ENCODE results near the gene LHX1. TPM values are rescaled to one million over a fixed set of nuclear protein-coding genes. Genes with fewer than 3 reads are reported as not detected.
A peak's percentile ranks its signal among the peaks of the same experiment; 100 is the strongest.

Gene LHX1
- total and polyA plus RNA-seq, 9 of the 15 experiments (the other 6 are each of a cell fraction or from before 2014, with no cell fraction given), result 0.05 to 0.64 (median 0.07) TPM; not detected in 6

DNA sequence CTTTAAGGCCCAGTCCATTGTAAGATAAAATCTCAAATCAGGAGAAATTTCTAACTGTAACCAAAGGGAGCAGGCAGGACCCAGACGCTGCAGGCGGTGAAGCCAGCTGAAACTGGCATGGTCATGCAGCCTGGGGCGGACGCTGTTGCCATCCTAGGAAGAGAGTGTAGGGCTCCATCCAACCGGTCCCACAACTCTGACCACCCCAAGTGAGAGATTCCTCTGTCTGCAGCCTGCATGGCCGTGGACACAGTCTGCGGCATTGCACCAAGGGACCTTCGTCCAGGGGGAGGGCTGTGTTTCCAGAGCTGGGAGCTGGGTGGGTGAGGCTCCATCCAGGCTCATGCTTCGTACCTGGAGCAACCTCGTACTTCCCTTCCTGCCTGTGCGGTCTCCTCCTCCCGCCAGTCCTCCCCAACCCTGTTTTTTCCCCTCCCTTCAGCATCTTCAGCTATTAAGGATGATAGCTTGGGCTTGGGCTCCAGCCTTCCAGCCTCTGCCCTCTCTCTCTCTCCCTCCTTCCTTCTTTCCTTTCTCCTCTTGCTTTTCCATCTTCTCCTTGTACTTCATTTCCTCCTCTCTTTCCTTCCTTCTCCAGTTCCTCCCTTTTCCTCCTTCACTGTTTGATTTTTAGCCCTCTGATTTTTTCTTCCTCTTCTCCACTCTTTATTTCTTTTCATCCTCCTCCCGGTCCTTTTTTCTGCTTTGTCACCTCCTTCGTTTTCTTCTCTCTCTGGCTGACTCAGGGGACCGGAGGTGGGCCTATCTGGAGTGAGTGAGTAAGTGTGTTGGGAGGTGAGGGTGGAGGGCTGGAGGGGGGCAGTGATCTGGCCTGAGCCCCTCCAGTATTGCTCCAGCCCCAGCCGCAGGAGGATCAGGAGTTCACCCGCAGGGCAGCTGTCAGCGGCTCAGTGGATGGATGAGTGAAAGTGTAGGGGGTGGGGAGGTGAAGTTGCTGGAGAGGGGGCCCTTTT is 17.0 kb upstream of the LHX1 start (continued):
- TF ChIP-seq, protein P1, sequence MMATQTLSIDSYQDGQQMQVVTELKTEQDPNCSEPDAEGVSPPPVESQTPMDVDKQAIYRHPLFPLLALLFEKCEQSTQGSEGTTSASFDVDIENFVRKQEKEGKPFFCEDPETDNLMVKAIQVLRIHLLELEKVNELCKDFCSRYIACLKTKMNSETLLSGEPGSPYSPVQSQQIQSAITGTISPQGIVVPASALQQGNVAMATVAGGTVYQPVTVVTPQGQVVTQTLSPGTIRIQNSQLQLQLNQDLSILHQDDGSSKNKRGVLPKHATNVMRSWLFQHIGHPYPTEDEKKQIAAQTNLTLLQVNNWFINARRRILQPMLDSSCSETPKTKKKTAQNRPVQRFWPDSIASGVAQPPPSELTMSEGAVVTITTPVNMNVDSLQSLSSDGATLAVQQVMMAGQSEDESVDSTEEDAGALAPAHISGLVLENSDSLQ (IDR thresholded peaks at IDR 0.05), result peak; percentile 64
- TF ChIP-seq, protein P2, sequence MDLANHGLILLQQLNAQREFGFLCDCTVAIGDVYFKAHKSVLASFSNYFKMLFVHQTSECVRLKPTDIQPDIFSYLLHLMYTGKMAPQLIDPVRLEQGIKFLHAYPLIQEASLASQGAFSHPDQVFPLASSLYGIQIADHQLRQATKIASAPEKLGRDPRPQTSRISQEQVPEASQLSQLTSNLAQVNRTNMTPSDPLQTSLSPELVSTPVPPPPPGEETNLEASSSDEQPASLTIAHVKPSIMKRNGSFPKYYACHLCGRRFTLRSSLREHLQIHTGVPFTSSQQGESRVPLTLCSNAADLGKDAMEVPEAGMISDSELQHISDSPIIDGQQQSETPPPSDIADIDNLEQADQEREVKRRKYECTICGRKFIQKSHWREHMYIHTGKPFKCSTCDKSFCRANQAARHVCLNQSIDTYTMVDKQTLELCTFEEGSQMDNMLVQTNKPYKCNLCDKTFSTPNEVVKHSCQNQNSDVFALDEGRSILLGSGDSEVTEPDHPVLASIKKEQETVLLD (IDR thresholded peaks at IDR 0.05), result peak; percentile 45; the same call in 1 of the 2 replicates
- TF ChIP-seq MEIS2 (IDR thresholded peaks at IDR 0.05; ENCODE audit: partially characterized antibody) (peak; percentile 81), RUNX1 (IDR thresholded peaks at IDR 0.05; ENCODE audit: low read depth) (no peak), DPF2 (IDR thresholded peaks at IDR 0.05) (peak; percentile 79), JUND (IDR thresholded peaks at IDR 0.05; ENCODE audit: borderline replicate concordance, low read depth, low read length) (0 out of 2 replicates have a peak, but pooled peaks have one; percentile 17), JUND (tag; IDR thresholded peaks at IDR 0.05; ENCODE audit: borderline replicate concordance, low read depth, low read length) (no peak), SMARCE1 (IDR thresholded peaks at IDR 0.05) (peak; percentile 62), NFE2 (IDR thresholded peaks at IDR 0.05; ENCODE audit: low read depth) (peak; percentile 68), MAFG (tag; conservative IDR thresholded peaks at IDR 0.05) (peak; percentile 58), ZNF263 (CRISPR knock-in tag; IDR thresholded peaks at IDR 0.05; ENCODE audit: borderline replicate concordance) (peak; percentile 75), MTA1 (IDR thresholded peaks at IDR 0.05; ENCODE audit: borderline replicate concordance) (peak; percentile 35; the same call in 1 of the 2 replicates), POLR3A (IDR thresholded peaks at IDR 0.05; ENCODE audit: borderline replicate concordance, extremely low read depth, insufficient read depth, insufficient read length) (no peak)
- TF ChIP-seq, protein P3, sequence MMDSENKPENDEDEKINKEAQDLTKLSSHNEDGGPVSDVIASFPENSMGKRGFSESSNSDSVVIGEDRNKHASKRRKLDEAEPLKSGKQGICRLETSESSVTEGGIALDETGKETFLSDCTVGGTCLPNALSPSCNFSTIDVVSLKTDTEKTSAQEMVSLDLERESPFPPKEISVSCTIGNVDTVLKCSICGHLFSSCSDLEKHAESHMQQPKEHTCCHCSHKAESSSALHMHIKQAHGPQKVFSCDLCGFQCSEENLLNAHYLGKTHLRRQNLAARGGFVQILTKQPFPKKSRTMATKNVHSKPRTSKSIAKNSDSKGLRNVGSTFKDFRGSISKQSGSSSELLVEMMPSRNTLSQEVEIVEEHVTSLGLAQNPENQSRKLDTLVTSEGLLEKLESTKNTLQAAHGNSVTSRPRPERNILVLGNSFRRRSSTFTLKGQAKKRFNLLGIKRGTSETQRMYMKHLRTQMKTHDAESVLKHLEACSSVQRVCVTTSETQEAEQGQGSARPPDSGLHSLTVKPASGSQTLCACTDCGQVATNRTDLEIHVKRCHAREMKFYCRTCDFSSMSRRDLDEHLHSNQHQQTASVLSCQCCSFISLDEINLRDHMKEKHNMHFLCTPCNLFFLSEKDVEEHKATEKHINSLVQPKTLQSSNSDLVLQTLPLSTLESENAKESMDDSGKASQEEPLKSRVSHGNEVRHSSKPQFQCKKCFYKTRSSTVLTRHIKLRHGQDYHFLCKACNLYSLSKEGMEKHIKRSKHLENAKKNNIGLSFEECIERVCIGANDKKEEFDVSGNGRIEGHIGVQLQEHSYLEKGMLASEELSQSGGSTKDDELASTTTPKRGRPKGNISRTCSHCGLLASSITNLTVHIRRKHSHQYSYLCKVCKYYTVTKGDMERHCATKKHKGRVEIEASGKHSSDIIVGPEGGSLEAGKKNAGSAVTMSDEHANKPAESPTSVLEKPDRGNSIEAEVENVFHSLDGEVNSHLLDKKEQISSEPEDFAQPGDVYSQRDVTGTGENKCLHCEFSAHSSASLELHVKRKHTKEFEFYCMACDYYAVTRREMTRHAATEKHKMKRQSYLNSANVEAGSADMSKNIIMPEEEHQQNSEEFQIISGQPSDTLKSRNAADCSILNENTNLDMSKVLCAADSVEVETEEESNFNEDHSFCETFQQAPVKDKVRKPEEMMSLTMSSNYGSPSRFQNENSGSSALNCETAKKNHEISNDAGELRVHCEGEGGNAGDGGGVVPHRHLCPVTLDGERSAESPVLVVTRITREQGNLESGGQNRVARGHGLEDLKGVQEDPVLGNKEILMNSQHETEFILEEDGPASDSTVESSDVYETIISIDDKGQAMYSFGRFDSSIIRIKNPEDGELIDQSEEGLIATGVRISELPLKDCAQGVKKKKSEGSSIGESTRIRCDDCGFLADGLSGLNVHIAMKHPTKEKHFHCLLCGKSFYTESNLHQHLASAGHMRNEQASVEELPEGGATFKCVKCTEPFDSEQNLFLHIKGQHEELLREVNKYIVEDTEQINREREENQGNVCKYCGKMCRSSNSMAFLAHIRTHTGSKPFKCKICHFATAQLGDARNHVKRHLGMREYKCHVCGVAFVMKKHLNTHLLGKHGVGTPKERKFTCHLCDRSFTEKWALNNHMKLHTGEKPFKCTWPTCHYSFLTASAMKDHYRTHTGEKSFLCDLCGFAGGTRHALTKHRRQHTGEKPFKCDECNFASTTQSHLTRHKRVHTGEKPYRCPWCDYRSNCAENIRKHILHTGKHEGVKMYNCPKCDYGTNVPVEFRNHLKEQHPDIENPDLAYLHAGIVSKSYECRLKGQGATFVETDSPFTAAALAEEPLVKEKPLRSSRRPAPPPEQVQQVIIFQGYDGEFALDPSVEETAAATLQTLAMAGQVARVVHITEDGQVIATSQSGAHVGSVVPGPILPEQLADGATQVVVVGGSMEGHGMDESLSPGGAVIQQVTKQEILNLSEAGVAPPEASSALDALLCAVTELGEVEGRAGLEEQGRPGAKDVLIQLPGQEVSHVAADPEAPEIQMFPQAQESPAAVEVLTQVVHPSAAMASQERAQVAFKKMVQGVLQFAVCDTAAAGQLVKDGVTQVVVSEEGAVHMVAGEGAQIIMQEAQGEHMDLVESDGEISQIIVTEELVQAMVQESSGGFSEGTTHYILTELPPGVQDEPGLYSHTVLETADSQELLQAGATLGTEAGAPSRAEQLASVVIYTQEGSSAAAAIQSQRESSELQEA (IDR thresholded peaks at IDR 0.05; ENCODE audit: low read depth), result peak; percentile 29; the same call in 1 of the 2 replicates
- TF ChIP-seq, protein P4, sequence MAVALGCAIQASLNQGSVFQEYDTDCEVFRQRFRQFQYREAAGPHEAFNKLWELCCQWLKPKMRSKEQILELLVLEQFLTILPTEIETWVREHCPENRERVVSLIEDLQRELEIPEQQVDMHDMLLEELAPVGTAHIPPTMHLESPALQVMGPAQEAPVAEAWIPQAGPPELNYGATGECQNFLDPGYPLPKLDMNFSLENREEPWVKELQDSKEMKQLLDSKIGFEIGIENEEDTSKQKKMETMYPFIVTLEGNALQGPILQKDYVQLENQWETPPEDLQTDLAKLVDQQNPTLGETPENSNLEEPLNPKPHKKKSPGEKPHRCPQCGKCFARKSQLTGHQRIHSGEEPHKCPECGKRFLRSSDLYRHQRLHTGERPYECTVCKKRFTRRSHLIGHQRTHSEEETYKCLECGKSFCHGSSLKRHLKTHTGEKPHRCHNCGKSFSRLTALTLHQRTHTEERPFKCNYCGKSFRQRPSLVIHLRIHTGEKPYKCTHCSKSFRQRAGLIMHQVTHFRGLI (CRISPR knock-in tag; IDR thresholded peaks at IDR 0.05), result no peak
